Ishikawa (cell line): ENCODE measurements around the gene CHAF1A.

Experiments
- CREB1 ChIP-seq: IDR thresholded peaks from 2 replicates; pipeline ENCODE4 v1.6.1; 2012; ENCODE audit warnings: low read depth
- EP300 ChIP-seq: IDR thresholded peaks from 2 replicates; pipeline ENCODE4 v1.6.1; 2012; ENCODE audit warnings: borderline replicate concordance
- ZBTB7A ChIP-seq: IDR thresholded peaks from 2 replicates; pipeline ENCODE4 v1.6.1; 2012; ENCODE audit warnings: low read depth
- TF ChIP-seq, protein P1 (sequence below): IDR thresholded peaks from 2 replicates; pipeline ENCODE4 v1.6.1; 2012
- TF ChIP-seq, protein P2 (sequence below): IDR thresholded peaks from 2 replicates; pipeline ENCODE4 v1.6.1; 2012

- TF ChIP-seq CREB1 (no peak), EP300 (no peak), ZBTB7A (no peak)
- TF ChIP-seq, protein P1, sequence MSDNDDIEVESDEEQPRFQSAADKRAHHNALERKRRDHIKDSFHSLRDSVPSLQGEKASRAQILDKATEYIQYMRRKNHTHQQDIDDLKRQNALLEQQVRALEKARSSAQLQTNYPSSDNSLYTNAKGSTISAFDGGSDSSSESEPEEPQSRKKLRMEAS: no peak
- TF ChIP-seq, protein P2, sequence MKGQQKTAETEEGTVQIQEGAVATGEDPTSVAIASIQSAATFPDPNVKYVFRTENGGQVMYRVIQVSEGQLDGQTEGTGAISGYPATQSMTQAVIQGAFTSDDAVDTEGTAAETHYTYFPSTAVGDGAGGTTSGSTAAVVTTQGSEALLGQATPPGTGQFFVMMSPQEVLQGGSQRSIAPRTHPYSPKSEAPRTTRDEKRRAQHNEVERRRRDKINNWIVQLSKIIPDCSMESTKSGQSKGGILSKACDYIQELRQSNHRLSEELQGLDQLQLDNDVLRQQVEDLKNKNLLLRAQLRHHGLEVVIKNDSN: no peak
Measured at GRCh38 chr19:4446704-4447200, 44.3 kb downstream of the CHAF1A start.
